IPS DF 19.7 (cell line): ENCODE results near the gene PCDHGA6.

Experiments
- DNase-seq: peaks from one replicate; pipeline ENCODE4 v3.0.0-alpha.2; 2013; ENCODE audit warnings: low read depth, low spot score

The PCDHGA6 gene

DNA sequence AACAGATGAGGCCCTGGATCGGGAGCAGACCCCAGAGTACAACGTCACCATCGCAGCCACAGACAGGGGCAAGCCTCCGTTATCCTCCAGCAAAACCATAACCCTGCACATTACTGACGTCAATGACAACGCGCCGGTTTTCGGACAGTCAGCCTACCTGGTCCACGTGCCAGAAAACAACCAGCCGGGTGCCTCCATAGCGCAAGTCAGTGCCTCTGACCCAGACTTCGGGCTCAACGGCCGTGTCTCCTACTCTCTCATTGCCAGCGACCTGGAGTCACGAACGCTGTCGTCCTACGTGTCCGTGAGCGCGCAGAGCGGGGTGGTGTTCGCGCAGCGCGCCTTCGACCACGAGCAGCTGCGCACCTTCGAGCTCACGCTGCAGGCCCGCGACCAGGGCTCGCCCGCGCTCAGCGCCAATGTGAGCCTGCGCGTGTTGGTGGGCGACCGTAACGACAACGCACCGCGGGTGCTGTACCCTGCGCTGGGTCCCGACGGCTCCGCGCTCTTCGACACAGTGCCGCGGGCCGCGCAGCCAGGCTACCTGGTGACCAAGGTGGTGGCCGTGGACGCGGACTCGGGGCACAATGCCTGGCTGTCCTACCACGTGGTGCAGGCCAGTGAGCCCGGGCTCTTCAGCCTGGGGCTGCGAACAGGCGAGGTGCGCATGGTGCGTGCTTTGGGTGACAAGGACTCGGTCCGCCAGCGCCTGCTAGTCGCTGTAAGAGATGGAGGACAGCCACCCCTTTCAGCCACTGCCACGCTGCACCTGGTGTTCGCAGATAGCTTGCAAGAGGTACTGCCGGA lies 45.6 kb downstream of the PCDHGA6 start:
- no peak for DNase-seq

DNA sequence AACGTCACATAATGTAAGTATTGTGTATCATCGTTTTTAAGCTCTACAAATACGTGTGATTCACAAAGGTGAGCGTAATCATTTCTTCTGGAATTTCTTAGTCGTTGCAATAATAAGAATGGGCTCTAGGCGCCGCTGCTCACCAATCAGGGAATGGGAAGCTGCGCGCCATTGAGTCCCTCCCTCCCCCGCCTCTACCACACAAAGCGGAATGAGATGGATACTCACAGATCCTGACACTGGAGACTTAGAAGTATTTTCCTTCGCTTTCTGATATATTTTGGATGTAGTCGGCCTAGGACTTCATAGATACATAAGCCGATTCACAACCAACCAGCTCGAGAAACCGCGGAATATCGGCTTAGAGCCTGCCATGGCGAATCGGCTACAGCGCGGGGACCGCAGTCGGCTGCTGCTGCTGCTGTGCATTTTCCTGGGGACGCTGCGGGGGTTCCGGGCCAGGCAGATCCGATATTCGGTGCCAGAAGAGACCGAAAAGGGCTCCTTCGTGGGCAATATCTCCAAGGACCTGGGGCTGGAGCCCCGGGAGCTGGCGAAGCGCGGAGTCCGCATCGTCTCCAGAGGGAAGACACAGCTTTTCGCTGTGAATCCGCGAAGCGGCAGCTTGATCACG lies 47.3 kb downstream of the PCDHGA6 start, which contains the start of gene PCDHGA11:
PCDHGA11 (plus strand) TSS at position 197 of the 634 bp plus-strand sequence; CDS start at position 374, 177 bp downstream.
- DNase-seq = no peak

- DNase-seq = no peak
Observed at GRCh38 chr5:141421489-141421855, 47.8 kb downstream of the PCDHGA6 start.

- DNase-seq = no peak
Observed at GRCh38 chr5:141422742-141423291, 49.1 kb downstream of the PCDHGA6 start.

DNA sequence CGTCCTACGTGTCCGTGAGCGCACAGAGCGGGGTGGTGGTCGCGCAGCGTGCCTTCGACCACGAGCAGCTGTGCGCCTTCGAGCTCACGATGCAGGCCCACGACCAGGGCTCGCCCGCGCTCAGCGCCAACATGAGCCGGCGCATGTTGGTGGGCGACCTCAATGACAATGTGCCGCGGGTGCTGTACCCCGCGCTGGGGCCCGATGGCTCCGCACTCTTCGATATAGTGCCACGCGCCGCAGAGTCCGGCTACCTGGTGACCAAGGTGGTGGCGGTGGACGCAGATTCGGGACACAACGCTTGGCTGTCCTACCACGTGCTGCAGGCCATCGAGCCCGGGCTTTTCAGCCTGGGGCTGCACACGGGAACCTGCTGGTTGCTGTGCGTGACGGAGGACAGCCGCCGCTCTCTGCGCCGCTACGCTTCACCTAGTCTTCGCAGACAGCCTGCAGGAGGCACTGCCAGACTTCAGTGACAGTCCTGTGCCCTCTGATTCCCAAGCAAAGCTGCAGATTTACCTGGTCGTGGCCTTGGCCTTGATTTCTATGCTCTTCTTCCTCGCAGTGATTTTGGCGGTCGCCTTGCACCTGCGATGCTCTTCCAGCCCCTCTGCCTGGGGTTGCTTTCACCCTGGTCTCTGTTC lies 54.2 kb downstream of the PCDHGA6 start:
- no peak for DNase-seq
